ENCODE measurements around the gene CDS2. TPM values are rescaled to one million over a fixed set of nuclear protein-coding genes. Genes with fewer than 3 reads are reported as not detected.

The CDS2 gene
- total RNA-seq, 1 donor from 2014 or later, result 36.9 TPM

DNA sequence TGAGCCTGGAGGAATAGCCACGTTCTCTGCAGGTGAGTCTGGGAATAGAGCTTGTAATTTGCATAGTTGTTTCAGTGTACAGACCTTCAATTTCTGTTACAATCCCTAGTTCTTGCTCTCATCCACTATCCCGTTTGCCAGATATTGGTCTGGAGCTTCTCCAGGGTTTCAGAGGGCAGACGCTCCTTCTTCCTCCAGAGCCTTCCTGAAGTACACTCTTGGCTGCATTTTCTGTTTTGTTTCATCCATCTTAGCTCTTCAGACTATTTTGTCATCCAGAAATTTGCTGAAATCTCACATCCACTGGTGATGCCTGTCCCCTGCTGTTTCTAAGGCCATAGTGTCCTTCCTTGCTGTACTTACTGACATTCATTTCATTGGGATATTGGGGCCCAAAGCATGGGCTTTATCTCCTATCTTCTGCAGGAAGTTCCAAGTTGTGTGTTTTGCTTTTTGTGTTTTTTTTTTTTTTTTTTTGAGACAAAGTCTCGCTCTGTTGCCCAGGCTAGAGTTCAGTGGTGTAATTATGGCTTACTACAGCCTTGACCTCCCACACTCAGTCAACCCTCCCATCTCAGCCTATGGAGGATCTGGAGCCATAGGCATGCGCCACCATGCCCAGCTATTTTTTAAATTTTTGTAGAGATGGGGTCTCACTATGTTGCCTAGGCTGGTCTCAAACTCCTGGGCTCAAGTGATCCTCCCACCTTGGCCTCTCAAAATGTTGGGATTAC is 18.7 kb downstream of the CDS2 start:
- no peak for DNase-seq (ENCODE audit: low read depth)
- H3K36me3 ChIP-seq (ENCODE audit: control insufficient read depth, insufficient read depth, low read length), result no peaks in the 10 kb centered on the region
- TF ChIP-seq, protein P1, sequence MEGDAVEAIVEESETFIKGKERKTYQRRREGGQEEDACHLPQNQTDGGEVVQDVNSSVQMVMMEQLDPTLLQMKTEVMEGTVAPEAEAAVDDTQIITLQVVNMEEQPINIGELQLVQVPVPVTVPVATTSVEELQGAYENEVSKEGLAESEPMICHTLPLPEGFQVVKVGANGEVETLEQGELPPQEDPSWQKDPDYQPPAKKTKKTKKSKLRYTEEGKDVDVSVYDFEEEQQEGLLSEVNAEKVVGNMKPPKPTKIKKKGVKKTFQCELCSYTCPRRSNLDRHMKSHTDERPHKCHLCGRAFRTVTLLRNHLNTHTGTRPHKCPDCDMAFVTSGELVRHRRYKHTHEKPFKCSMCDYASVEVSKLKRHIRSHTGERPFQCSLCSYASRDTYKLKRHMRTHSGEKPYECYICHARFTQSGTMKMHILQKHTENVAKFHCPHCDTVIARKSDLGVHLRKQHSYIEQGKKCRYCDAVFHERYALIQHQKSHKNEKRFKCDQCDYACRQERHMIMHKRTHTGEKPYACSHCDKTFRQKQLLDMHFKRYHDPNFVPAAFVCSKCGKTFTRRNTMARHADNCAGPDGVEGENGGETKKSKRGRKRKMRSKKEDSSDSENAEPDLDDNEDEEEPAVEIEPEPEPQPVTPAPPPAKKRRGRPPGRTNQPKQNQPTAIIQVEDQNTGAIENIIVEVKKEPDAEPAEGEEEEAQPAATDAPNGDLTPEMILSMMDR (IDR thresholded peaks at IDR 0.05; ENCODE audit: insufficient read depth, low read length, poor library complexity, severe bottlenecking), result no peak
- no peak overlapping the region for H3K4me3 ChIP-seq (ENCODE audit: low read depth, low read length)
- no peaks in the 10 kb centered on the region for H3K27me3 ChIP-seq (ENCODE audit: control insufficient read depth, insufficient read depth, low read length)

DNA sequence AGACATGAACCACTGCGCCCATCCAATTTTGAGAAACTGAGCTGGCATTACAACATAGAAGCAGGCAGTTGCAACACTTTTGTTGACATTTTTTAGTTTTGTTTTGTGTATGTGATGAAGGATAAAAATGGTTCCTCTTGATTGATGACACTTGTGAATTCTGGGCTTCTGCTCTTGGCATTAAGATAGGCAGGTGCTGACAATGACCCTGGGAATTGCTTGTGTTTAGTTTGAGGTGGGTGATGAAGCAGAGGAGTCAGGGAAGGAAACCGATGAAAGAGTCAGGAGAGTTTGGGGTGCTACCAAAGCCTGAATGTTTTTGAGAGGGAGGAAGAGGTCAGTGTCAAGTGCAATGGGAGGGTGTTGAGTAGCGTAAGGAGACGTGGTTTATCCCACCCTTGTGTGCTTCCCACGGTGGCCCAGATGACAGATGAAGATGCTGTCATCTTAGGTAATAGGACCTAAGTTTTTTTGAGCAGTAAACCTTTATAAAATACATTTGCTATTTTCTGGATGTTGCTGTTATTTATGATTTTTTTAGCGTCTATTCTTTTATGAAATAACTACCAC is 19.4 kb downstream of the CDS2 start:
- DNase-seq (ENCODE audit: low read depth), result no peak
- TF ChIP-seq, protein P1 (IDR thresholded peaks at IDR 0.05; ENCODE audit: insufficient read depth, low read length, poor library complexity, severe bottlenecking), result no peak
- no peaks in the 10 kb centered on the region for H3K36me3 ChIP-seq (ENCODE audit: control insufficient read depth, insufficient read depth, low read length)
- no peaks in the 10 kb centered on the region for H3K27me3 ChIP-seq (ENCODE audit: control insufficient read depth, insufficient read depth, low read length)
- H3K4me3 ChIP-seq (ENCODE audit: low read depth, low read length), result no peak overlapping the region

DNA sequence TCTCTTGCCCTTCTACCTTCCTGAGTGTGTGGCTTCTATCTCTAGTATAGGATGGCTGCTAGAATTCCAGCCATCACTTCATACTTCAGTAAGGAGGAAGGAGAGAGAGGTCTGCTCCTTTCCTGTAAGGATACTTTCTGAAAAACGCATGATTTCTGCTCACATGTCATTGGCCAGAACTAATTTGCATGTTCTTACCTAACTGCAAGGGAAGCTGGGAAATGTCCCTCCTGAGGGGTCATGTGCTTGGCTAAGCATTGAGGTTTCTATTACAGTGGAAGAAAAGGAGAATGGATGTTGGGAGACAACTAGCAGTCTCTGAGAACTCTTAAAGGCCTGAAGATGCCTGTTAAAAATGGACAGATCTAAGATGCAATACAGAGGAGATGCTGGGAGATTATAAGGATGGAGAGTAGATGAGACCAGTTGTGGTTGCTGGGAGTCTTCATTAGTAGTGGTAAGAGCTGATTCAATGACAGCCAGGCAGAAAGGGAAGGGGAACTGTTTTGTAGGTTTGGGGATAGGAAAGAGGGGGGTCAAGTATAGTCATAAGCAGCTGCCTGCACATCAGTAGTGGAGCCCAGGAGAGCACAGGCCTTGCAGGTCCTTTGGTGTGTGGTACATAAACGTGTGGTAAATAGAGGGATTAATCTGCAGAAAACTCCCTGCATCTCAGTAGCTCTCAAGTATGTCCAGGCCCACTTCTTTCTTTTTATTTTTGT is 20.2 kb downstream of the CDS2 start:
- H3K4me3 ChIP-seq (ENCODE audit: low read depth, low read length), result no peak overlapping the region
- no peaks in the 10 kb centered on the region for H3K27me3 ChIP-seq (ENCODE audit: control insufficient read depth, insufficient read depth, low read length)
- H3K36me3 ChIP-seq (ENCODE audit: control insufficient read depth, insufficient read depth, low read length), result no peaks in the 10 kb centered on the region
- DNase-seq (ENCODE audit: low read depth), result no peak
- TF ChIP-seq, protein P1 (IDR thresholded peaks at IDR 0.05; ENCODE audit: insufficient read depth, low read length, poor library complexity, severe bottlenecking), result no peak

DNA sequence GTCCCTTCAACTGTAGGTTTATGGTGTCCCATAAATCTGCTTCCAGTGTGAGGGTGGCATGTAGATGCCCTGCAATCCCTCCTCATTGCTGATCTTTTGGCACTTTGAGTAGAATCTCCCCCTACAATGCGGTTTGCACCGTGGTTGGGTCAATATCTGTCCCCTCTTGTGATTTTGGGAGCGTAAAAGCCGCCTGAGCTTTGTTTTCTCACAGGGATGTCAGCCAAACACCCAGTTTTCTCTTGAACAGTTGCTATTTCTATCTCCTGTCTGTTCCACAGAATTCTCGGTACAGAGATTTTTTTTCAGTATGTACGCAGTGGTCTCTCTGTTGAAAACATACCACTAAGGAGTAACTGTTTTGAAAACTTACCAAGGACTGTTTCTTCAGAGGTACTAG is 21.8 kb downstream of the CDS2 start:
- no peaks in the 10 kb centered on the region for H3K36me3 ChIP-seq (ENCODE audit: control insufficient read depth, insufficient read depth, low read length)
- H3K27me3 ChIP-seq (ENCODE audit: control insufficient read depth, insufficient read depth, low read length), result no peaks in the 10 kb centered on the region
- TF ChIP-seq, protein P1 (IDR thresholded peaks at IDR 0.05; ENCODE audit: insufficient read depth, low read length, poor library complexity, severe bottlenecking), result no peak
- no peak overlapping the region for H3K4me3 ChIP-seq (ENCODE audit: low read depth, low read length)
- no peak for DNase-seq (ENCODE audit: low read depth)

DNA sequence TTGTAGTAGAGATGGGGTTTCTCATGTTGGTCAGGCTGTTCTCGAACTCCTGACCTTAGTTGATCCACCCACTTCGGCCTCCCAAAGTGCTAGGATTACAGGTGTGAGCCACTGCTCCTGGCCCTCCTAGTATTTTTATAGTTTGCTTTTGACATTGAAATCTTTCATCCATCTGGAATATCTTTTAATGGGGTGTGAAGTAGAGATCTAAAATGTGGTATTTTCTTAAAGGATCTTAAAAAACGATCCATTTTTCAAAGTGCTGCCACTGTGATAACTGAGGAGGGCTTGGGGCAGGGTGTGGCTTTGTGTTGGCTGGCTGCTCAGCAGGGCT is 23.1 kb downstream of the CDS2 start:
- TF ChIP-seq, protein P1 (IDR thresholded peaks at IDR 0.05; ENCODE audit: insufficient read depth, low read length, poor library complexity, severe bottlenecking), result no peak
- Histone ChIP-seq H3K27me3 (ENCODE audit: control insufficient read depth, insufficient read depth, low read length) (no peaks in the 10 kb centered on the region), H3K36me3 (ENCODE audit: control insufficient read depth, insufficient read depth, low read length) (no peaks in the 10 kb centered on the region), H3K4me3 (ENCODE audit: low read depth, low read length) (no peak overlapping the region)
- DNase-seq (ENCODE audit: low read depth), result no peak
